ENCODE data around the gene TDRD12. TPM values are rescaled to one million over a fixed set of nuclear protein-coding genes. Genes with fewer than 3 reads are reported as not detected.

The TDRD12 gene
- total and polyA plus RNA-seq, 4 donors = under 0.01 to 0.23 (median 0.02) TPM; not detected in 1

DNA sequence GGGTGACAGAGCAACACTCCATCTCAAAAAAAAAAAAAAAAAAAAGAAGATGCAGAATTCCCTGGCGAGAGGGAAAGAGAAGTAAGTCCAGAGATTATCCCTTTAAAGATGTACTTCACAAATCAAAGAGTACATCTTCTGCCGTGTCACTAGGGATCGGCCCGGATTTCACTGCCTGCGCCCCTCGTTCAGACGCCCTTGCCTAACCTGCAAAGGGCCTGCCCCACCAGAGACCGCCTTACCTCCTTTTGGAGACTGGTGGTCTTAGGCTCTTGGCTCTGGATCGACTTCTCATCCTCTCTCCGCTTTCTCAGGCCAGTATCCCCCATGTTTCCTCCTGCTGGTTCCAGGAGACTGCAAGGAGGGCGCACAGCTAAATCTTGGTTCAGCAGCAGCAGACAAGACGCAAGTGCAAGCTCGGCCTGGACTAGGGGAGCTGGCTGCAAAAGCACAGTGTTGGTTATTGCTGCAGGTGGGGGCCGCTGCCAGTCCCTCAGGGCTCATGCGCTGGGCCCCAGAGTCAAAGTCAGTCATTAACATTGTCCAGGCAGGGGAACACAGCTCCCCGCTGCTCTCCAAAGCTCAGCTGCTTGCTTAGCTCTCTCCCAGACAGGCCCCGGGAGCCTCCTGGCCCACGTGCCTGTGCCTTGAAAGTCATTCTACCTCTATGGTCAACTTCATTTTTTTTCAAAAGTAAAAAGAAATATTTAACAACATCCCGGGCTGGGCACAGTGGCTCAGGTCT is 148.8 kb downstream of the TDRD12 start:
- Histone ChIP-seq H3K4me3 (ENCODE audit: low read depth in 1 of 3, low read length in 3 of 3) (no peak overlapping the region), H3K27ac (ENCODE audit: low read depth in 1 of 2, low read length in 2 of 2) (no peak overlapping the region)
- WGBS = 90% methylated on average over 19 of the region's 19 CpGs

DNA sequence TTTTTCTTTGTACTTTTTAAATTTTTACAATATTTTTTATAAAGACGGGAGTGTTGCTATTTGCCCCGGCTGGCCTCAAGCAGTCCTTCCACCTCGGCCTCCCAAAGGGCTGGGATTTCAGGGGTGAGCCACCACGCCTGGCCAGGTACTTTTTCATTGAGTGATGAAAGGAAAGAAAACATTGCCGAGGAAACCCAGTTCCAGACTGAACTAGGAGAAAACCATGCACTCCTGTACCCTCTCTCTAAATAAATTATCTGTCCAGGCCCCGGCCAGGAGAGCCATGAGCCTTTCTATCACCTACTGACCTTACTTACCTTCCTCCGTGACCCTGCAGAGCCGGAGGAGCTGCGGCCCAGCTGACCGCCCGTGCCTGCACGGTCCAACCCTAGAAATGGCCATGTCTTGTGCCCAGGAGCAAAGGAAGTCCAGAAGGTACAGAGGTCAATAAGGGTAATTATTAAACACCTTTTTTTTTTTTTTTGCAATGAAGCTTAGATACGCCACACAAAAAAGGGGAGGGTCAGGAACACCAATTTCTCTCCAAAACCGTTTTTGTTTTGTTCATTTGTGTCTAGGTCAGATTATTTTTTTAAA is 149.9 kb downstream of the TDRD12 start, which contains the start of gene SLC7A9:
Gene SLC7A9, minus strand, starts transcription at position 399 of the 597 bp plus-strand sequence. CDS start 1,233 bp downstream, outside the sequence.
- Histone ChIP-seq H3K4me3 (ENCODE audit: low read depth in 1 of 3, low read length in 3 of 3) (peak within 1 kb of the TSS in 2 of 3 donors; percentile 54 to 56), H3K36me3 (ENCODE audit: control insufficient read depth in 4 of 4, insufficient read depth in 3 of 4, low read depth in 1 of 4, low read length in 3 of 4) (no peaks in the 10 kb centered on the region), H3K27me3 (ENCODE audit: control insufficient read depth in 4 of 4, insufficient read depth in 4 of 4, low read length in 3 of 4) (no peaks in the 10 kb centered on the region), H3K27ac (ENCODE audit: low read depth in 1 of 2, low read length in 2 of 2) (peak within 1 kb of the TSS; percentile 20 to 73), H3K9ac (ENCODE audit: low read depth in 1 of 2, low read length in 2 of 2) (peak within 1 kb of the TSS; percentile 14 to 17), H3K9me3 (ENCODE audit: control insufficient read depth in 4 of 4, low read length in 3 of 4) (no peaks in the 10 kb centered on the region), H3K4me1 (ENCODE audit: control insufficient read depth in 4 of 4, insufficient read depth in 4 of 4, low read length in 3 of 4) (peaks cover 3 to 21% (median 9%) of the 10 kb centered on the region in 4 donors)
- DNase-seq (ENCODE audit: low spot score) = no peak
- WGBS = 35% methylated on average over 14 of the region's 14 CpGs
- TF ChIP-seq JUND (IDR thresholded peaks at IDR 0.05) = peak; percentile 29 to 57
- peak; percentile 66 for TF ChIP-seq FOXA1 (IDR thresholded peaks at IDR 0.05)
- TF ChIP-seq, protein P1, sequence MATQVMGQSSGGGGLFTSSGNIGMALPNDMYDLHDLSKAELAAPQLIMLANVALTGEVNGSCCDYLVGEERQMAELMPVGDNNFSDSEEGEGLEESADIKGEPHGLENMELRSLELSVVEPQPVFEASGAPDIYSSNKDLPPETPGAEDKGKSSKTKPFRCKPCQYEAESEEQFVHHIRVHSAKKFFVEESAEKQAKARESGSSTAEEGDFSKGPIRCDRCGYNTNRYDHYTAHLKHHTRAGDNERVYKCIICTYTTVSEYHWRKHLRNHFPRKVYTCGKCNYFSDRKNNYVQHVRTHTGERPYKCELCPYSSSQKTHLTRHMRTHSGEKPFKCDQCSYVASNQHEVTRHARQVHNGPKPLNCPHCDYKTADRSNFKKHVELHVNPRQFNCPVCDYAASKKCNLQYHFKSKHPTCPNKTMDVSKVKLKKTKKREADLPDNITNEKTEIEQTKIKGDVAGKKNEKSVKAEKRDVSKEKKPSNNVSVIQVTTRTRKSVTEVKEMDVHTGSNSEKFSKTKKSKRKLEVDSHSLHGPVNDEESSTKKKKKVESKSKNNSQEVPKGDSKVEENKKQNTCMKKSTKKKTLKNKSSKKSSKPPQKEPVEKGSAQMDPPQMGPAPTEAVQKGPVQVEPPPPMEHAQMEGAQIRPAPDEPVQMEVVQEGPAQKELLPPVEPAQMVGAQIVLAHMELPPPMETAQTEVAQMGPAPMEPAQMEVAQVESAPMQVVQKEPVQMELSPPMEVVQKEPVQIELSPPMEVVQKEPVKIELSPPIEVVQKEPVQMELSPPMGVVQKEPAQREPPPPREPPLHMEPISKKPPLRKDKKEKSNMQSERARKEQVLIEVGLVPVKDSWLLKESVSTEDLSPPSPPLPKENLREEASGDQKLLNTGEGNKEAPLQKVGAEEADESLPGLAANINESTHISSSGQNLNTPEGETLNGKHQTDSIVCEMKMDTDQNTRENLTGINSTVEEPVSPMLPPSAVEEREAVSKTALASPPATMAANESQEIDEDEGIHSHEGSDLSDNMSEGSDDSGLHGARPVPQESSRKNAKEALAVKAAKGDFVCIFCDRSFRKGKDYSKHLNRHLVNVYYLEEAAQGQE (IDR thresholded peaks at IDR 0.05) = peak; percentile 89
- TF ChIP-seq, protein P2, sequence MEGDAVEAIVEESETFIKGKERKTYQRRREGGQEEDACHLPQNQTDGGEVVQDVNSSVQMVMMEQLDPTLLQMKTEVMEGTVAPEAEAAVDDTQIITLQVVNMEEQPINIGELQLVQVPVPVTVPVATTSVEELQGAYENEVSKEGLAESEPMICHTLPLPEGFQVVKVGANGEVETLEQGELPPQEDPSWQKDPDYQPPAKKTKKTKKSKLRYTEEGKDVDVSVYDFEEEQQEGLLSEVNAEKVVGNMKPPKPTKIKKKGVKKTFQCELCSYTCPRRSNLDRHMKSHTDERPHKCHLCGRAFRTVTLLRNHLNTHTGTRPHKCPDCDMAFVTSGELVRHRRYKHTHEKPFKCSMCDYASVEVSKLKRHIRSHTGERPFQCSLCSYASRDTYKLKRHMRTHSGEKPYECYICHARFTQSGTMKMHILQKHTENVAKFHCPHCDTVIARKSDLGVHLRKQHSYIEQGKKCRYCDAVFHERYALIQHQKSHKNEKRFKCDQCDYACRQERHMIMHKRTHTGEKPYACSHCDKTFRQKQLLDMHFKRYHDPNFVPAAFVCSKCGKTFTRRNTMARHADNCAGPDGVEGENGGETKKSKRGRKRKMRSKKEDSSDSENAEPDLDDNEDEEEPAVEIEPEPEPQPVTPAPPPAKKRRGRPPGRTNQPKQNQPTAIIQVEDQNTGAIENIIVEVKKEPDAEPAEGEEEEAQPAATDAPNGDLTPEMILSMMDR (IDR thresholded peaks at IDR 0.05; ENCODE audit: low read depth, low read length, missing input control) = no peak
- peak; percentile 74 to 79 for TF ChIP-seq RXRA (IDR thresholded peaks at IDR 0.05)
- TF ChIP-seq NR2F2 (IDR thresholded peaks at IDR 0.05) = peak; percentile 58
- TF ChIP-seq FOXA2 (IDR thresholded peaks at IDR 0.05) = peak; percentile 51
- TF ChIP-seq GABPA (IDR thresholded peaks at IDR 0.05 in 1 of 2, conservative IDR thresholded peaks at IDR 0.05 in 1 of 2) = peak in 1 of 2 donors; percentile 55
- TF ChIP-seq HNF4G (IDR thresholded peaks at IDR 0.05) = peak; percentile 64
- TF ChIP-seq, protein P3, sequence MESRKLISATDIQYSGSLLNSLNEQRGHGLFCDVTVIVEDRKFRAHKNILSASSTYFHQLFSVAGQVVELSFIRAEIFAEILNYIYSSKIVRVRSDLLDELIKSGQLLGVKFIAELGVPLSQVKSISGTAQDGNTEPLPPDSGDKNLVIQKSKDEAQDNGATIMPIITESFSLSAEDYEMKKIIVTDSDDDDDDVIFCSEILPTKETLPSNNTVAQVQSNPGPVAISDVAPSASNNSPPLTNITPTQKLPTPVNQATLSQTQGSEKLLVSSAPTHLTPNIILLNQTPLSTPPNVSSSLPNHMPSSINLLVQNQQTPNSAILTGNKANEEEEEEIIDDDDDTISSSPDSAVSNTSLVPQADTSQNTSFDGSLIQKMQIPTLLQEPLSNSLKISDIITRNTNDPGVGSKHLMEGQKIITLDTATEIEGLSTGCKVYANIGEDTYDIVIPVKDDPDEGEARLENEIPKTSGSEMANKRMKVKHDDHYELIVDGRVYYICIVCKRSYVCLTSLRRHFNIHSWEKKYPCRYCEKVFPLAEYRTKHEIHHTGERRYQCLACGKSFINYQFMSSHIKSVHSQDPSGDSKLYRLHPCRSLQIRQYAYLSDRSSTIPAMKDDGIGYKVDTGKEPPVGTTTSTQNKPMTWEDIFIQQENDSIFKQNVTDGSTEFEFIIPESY (IDR thresholded peaks at IDR 0.05) = no peak

More for the DNA sequence above, 148.8 kb downstream of the TDRD12 start:
- no peak for DNase-seq (ENCODE audit: low spot score)
- H3K4me1 ChIP-seq (ENCODE audit: control insufficient read depth in 4 of 4, insufficient read depth in 4 of 4, low read length in 3 of 4) = peaks cover 3 to 21% (median 9%) of the 10 kb centered on the region in 4 donors
- H3K9me3 ChIP-seq (ENCODE audit: control insufficient read depth in 4 of 4, low read length in 3 of 4) = no peaks in the 10 kb centered on the region
- TF ChIP-seq RAD21 (IDR thresholded peaks at IDR 0.05) = no peak
- TF ChIP-seq, protein P4, sequence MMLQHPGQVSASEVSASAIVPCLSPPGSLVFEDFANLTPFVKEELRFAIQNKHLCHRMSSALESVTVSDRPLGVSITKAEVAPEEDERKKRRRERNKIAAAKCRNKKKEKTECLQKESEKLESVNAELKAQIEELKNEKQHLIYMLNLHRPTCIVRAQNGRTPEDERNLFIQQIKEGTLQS (IDR thresholded peaks at IDR 0.05) = no peak
- TF ChIP-seq, protein P2 (IDR thresholded peaks at IDR 0.05; ENCODE audit: low read depth, low read length, missing input control) = no peak
- TF ChIP-seq, protein P1 (IDR thresholded peaks at IDR 0.05) = no peak
- no peaks in the 10 kb centered on the region for H3K27me3 ChIP-seq (ENCODE audit: control insufficient read depth in 4 of 4, insufficient read depth in 4 of 4, low read length in 3 of 4)
- H3K36me3 ChIP-seq (ENCODE audit: control insufficient read depth in 4 of 4, insufficient read depth in 3 of 4, low read depth in 1 of 4, low read length in 3 of 4) = peaks cover 0 to 7% (median 4%) of the 10 kb centered on the region in 4 donors
- H3K9ac ChIP-seq (ENCODE audit: low read depth in 1 of 2, low read length in 2 of 2) = no peak overlapping the region

Measured in liver (tissue), 9 donors.